Thymus (tissue), 11 donors: ENCODE data around the gene VAMP3. TPM values are rescaled to one million over a fixed set of nuclear protein-coding genes. Genes with fewer than 3 reads are reported as not detected.

Source experiments
- DNase-seq, 9 donors: peaks; one replicate each; pipeline ENCODE4 v3.0.0-alpha.2; 2013; ENCODE audit warnings: low spot score in 9 of 9, low read depth in 6 of 9, missing footprints in 1 of 9
- H3K27ac ChIP-seq, 2 donors: one replicate each; pipeline ENCODE4 v1.5.1; 2013; ENCODE audit warnings: control low read depth in 1 of 2, low read depth in 1 of 2, low read length in 1 of 2, mild to moderate bottlenecking in 1 of 2, moderate library complexity in 1 of 2
- H3K27me3 ChIP-seq, 2 donors: one replicate each; pipeline ENCODE4 v1.5.1; 2013; ENCODE audit warnings: low read length in 1 of 2; ENCODE audit not compliant: control insufficient read depth in 2 of 2, insufficient read depth in 1 of 2
- H3K36me3 ChIP-seq, 2 donors: one replicate each; pipeline ENCODE4 v1.5.1; 2013; ENCODE audit warnings: low read length in 1 of 2, mild to moderate bottlenecking in 1 of 2, moderate library complexity in 1 of 2; ENCODE audit not compliant: control insufficient read depth in 2 of 2, insufficient read depth in 2 of 2
- H3K4me1 ChIP-seq, 2 donors: one replicate each; pipeline ENCODE4 v1.5.1; 2013; ENCODE audit warnings: low read length in 2 of 2; ENCODE audit not compliant: control insufficient read depth in 2 of 2, insufficient read depth in 2 of 2
- H3K4me3 ChIP-seq, 2 donors: one replicate each; pipeline ENCODE4 v1.5.1; 2013; ENCODE audit warnings: low read length in 2 of 2, control low read depth in 1 of 2, mild to moderate bottlenecking in 1 of 2
- H3K9me3 ChIP-seq, 2 donors: one replicate each; pipeline ENCODE4 v1.5.1; 2013; ENCODE audit warnings: low read length in 1 of 2, mild to moderate bottlenecking in 1 of 2; ENCODE audit not compliant: control insufficient read depth in 2 of 2, insufficient read depth in 1 of 2
- WGBS: extraction: QIAGEN DNeasy Blood & Tissue Kit; methylation state at CpG from one replicate; pipeline ENCODE4 v1.1.7; 2013; 5-methylcytosine and 5-hydroxymethylcytosine counted together
- polyA plus RNA-seq: library from polyadenylated mRNA; stranded (reverse); fragments of 200-250 nt; gene quantifications from one replicate; pipeline ENCODE4 v1.2.3, GENCODE V29; 2013
- total RNA-seq: library from RNA; stranded (reverse); fragments of 120-200 nt; gene quantifications from one replicate; pipeline ENCODE4 v1.2.4, GENCODE V29; 2013
- donor health status: healthy.

VAMP3 gene
- total and polyA plus RNA-seq, 2 donors, result 31.5 to 55.6 TPM

GRCh38 chr1:7771823-7772299, 765 bp downstream of the VAMP3 start:
- peak overlapping the region; percentile 75 to 98 for H3K4me3 ChIP-seq
- H3K27ac ChIP-seq, result peak overlapping the region; percentile 26 to 39
- 30% methylated on average over 12 of the region's 12 CpGs for WGBS
- H3K9me3 ChIP-seq, result no peaks in the 10 kb centered on the region
- peaks cover 11 to 13% of the 10 kb centered on the region in 2 donors for H3K4me1 ChIP-seq
- H3K27me3 ChIP-seq, result peaks cover 0 to 4% of the 10 kb centered on the region in 2 donors
- peak in 1 of 9 donors; percentile 24 for DNase-seq
- no peaks in the 10 kb centered on the region for H3K36me3 ChIP-seq

DNA sequence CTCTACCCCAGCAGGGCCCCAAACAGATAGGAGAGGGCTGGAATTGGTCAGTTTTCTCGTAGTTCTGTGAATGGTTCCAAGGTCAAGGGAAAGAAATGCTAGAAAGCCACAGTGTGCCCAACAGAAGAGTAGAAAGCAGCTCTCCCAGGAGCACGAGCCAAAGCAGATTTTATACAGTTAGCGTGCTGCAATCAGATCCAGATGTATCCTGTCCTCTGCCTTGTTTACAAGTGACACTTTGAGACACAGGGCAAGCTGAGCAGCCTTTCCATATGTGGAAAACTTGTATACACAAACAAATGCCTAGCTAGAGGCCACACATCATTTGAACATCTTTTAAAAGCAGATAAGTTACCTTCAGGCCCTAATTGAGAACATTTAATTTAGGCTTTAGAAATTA, 6.5 kb downstream of the VAMP3 start:
- peaks cover 20 to 24% of the 10 kb centered on the region in 2 donors for H3K36me3 ChIP-seq
- DNase-seq, result no peak
- H3K4me1 ChIP-seq, result no peaks in the 10 kb centered on the region
- peaks cover 0 to 3% of the 10 kb centered on the region in 2 donors for H3K27me3 ChIP-seq
- no peak overlapping the region for H3K27ac ChIP-seq
- no peaks in the 10 kb centered on the region for H3K9me3 ChIP-seq
- 96% methylated on average over 3 of the region's 3 CpGs for WGBS
- H3K4me3 ChIP-seq, result no peak overlapping the region

DNA sequence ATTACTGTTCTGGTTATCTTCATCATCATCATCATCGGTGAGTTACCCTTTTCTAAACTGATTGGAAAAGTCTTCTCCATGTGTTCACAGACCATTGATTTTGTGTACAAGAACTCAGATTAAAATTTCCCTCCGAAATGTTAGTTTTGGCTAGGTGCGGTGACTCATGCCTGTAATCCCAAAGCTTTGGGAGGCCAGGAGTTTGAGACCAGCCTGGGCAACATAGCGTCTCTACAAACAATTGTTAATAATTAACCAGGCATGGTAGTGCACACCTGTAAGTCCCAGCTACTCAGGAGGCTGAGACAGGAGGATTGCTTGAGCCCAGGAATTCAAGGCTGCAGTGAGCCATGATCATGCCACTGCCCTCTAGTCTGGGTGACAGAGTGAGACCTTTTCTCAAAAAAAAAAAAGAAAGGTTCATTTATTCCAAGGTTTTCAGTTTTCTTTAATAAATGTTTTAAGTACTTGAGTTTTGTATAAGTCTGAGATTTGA, 7.1 kb downstream of the VAMP3 start:
- H3K27me3 ChIP-seq, result peaks cover 2 to 7% of the 10 kb centered on the region in 2 donors
- peaks cover 1 to 3% of the 10 kb centered on the region in 2 donors for H3K4me1 ChIP-seq
- no peak for DNase-seq
- no peak overlapping the region for H3K27ac ChIP-seq
- no peak overlapping the region for H3K4me3 ChIP-seq
- H3K36me3 ChIP-seq, result peaks cover 20 to 24% of the 10 kb centered on the region in 2 donors
- H3K9me3 ChIP-seq, result no peaks in the 10 kb centered on the region
- over 99% methylated on average over 4 of the region's 4 CpGs for WGBS

GRCh38 chr1:7780976-7781375, 9.9 kb downstream of the VAMP3 start:
- 96% methylated on average over 9 of the region's 9 CpGs for WGBS
- H3K27me3 ChIP-seq, result peaks cover 2 to 23% of the 10 kb centered on the region in 2 donors
- no peak overlapping the region for H3K27ac ChIP-seq
- no peak overlapping the region for H3K4me3 ChIP-seq
- peaks cover 20 to 24% of the 10 kb centered on the region in 2 donors for H3K36me3 ChIP-seq
- peaks cover 3% of the 10 kb centered on the region in 2 donors for H3K4me1 ChIP-seq
- no peaks in the 10 kb centered on the region for H3K9me3 ChIP-seq
- DNase-seq, result no peak

DNA sequence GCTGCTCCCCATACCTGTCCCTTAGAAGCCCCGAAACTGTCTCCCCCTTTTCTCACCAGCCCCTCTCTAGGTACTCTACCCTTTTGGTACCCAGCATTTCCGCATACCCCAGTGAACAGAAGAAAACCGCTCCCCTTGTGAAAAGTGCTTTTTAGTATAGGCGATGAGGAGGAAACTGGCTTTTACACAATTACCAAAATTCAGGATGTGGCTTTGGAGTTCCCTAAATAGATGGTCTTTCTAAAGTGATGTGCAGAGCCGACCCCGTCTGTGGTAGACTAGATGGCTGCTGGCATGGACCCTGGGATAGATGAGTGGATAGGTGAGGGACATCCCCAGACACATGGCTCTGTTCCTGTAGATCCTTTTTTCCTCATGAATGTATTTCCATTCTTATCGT, 10.4 kb downstream of the VAMP3 start:
- peaks cover 2 to 23% of the 10 kb centered on the region in 2 donors for H3K27me3 ChIP-seq
- H3K4me1 ChIP-seq, result peaks cover 3% of the 10 kb centered on the region in 2 donors
- H3K36me3 ChIP-seq, result peaks cover 20 to 24% of the 10 kb centered on the region in 2 donors
- DNase-seq, result no peak
- H3K9me3 ChIP-seq, result no peaks in the 10 kb centered on the region
- no peak overlapping the region for H3K4me3 ChIP-seq
- WGBS, result 25% methylated on average over 7 of the region's 7 CpGs
- no peak overlapping the region for H3K27ac ChIP-seq

DNA sequence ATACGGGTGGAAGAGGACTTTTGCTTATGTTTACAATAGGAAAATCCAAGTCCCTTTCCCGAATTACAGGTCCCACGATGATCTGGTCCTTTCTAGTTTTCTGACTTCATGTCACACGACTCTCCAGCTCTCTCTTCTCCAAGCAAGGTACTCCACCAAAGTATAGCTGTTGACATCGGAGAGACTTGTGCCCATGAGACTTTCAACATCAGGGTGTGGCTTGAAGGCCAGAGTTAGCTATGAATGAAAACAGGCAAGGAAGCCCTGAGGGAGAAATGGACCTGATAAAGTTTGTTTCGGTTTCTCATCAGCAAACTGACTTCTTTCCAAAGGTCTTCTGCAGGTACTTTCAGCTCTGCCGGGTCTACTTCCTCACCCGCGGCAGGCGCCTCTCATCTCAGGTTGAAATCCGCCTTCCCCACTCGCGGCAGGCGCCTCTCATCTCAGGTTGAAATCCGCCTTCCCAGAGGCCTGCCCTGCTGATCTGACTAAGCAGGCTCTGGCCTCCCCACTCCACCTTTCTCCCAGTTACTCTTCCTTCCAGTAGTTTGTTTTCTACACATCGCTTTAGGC, 10.9 kb downstream of the VAMP3 start:
- Histone ChIP-seq H3K27me3 (peaks cover 2 to 23% of the 10 kb centered on the region in 2 donors), H3K27ac (no peak overlapping the region), H3K4me1 (peaks cover 3% of the 10 kb centered on the region in 2 donors), H3K9me3 (no peaks in the 10 kb centered on the region), H3K36me3 (peaks cover 20 to 23% of the 10 kb centered on the region in 2 donors), H3K4me3 (no peak overlapping the region)
- no peak for DNase-seq
- WGBS, result 81% methylated on average over 16 of the region's 16 CpGs

GRCh38 chr1:7783178-7783711, 12.1 kb downstream of the VAMP3 start:
- WGBS, result 9% methylated on average over 32 of the region's 34 CpGs
- Histone ChIP-seq H3K4me3 (peak overlapping the region; percentile 35 to 83), H3K4me1 (peaks cover 3% of the 10 kb centered on the region in 2 donors), H3K9me3 (no peaks in the 10 kb centered on the region), H3K36me3 (peaks cover 8 to 10% of the 10 kb centered on the region in 2 donors), H3K27me3 (peaks cover 2 to 23% of the 10 kb centered on the region in 2 donors), H3K27ac (peak overlapping the region in 1 of 2 donors; percentile 49)
- DNase-seq, result peak in 2 of 9 donors; percentile 14 to 17

DNA sequence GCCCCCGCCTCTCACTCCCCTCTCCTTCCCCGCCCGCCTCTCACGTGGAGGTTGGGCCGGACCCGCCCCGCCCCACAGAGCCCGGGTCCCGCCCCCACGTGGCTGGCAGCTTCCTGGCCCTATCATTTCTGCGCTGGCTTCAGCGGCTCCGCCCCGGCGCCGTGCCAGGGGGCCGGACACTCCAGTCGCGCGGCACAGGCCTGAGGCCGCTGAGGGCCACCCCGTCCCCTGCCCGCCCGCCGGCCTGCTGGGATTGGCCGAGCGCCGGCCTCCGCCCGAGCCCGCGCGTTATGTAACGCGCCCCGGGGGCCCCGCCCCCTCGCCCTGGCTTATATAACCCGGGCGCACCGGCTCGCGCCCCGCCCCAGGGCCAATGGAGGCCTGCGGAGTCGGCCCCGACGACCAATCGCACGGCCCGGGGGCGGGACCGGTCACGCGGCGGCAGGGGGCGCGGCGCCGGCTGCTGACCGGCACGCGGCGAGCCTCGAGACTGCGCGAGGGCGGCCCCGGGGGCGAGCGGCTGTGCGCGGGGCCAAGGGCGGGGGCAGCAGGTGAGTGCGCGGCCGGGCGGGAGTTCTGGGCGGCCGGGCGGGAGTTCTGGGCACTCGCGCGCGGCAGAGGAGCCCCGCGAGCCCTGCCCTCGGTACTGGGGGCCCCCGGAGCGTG, 12.9 kb downstream of the VAMP3 start, which contains the start of gene PER3:
Gene PER3, plus strand, starts transcription at position 466 of the 666 bp plus-strand sequence. CDS start 587 bp downstream, outside the sequence.
- Histone ChIP-seq H3K4me3 (peak within 1 kb of the TSS; percentile 35 to 83), H3K4me1 (peaks cover 3% of the 10 kb centered on the region in 2 donors), H3K27ac (peak within 1 kb of the TSS in 1 of 2 donors; percentile 49), H3K9me3 (no peaks in the 10 kb centered on the region), H3K36me3 (peaks cover 7 to 9% of the 10 kb centered on the region in 2 donors), H3K27me3 (peaks cover 2 to 23% of the 10 kb centered on the region in 2 donors)
- peak; percentile 53 to 92 (median 78) for DNase-seq
- 3% methylated on average over 90 of the region's 90 CpGs for WGBS
